OCI-LY7 (cell line): ENCODE results near the gene SPCS3. TPM values are rescaled to one million over a fixed set of nuclear protein-coding genes. Genes with fewer than 3 reads are reported as not detected.

Experiments used
- BruUV-seq: library from RNA; stranded (reverse); fragments of 400-500 nt; replicated peaks from 2 replicates; lab custom pipeline; 2021; lab: Mats Ljungman, UMichigan
- CTCF ChIA-PET: fragments of 300-600 bp; sonication (Branson Sonifier 250); formaldehyde crosslinking; loops from one replicate; lab custom pipeline; 2022; ENCODE audit warnings: antibody characterized with exemption; ENCODE audit not compliant: unreplicated experiment; lab: Charles Lee
- POLR2A ChIA-PET: fragments of 300-600 bp; sonication (Branson Sonifier 250); formaldehyde crosslinking; loops from one replicate; lab custom pipeline; 2022; ENCODE audit warnings: antibody characterized with exemption; lab: Charles Lee
- DNase-seq: peaks from one replicate; pipeline ENCODE4 v3.0.0-alpha.2; 2015; ENCODE audit warnings: low spot score
- H2AFZ ChIP-seq: fragments of 200-600 bp; sonication (generic), shearing (Covaris generic); 2 replicates; pipeline ENCODE4 v1.6.1; 2014; ENCODE audit warnings: mild to moderate bottlenecking, antibody characterized with exemption, low read length, moderate library complexity
- H3K27ac ChIP-seq: fragments of 200-600 bp; sonication (generic); 2 replicates; pipeline ENCODE4 v1.5.1; 2014; ENCODE audit warnings: mixed run types, low read depth, mild to moderate bottlenecking, moderate library complexity, low read length, inconsistent platforms; ENCODE audit not compliant: poor library complexity, severe bottlenecking
- H3K36me3 ChIP-seq: fragments of 200-600 bp; sonication (generic); 2 replicates; pipeline ENCODE4 v1.6.1; 2014; ENCODE audit warnings: mild to moderate bottlenecking, antibody characterized with exemption, low read length, moderate library complexity, mixed read lengths; ENCODE audit not compliant: insufficient read depth
- H3K4me1 ChIP-seq: fragments of 200-600 bp; sonication (generic); 2 replicates; pipeline ENCODE4 v1.5.1; 2014; ENCODE audit warnings: mild to moderate bottlenecking, low read length; ENCODE audit not compliant: insufficient read depth, poor library complexity, severe bottlenecking
- H3K4me2 ChIP-seq: fragments of 200-600 bp; sonication (generic); 2 replicates; pipeline ENCODE4 v1.6.1; 2014; ENCODE audit warnings: mild to moderate bottlenecking, low read length
- H3K4me3 ChIP-seq: fragments of 200-600 bp; sonication (generic); 2 replicates; pipeline ENCODE4 v1.5.1; 2014; ENCODE audit warnings: mild to moderate bottlenecking, low read depth, low read length; ENCODE audit not compliant: poor library complexity, severe bottlenecking
- H3K79me2 ChIP-seq: fragments of 200-600 bp; sonication (generic); 2 replicates; pipeline ENCODE4 v1.6.1; 2016; ENCODE audit warnings: low read depth, mild to moderate bottlenecking, low read length, moderate library complexity, mixed read lengths; ENCODE audit not compliant: insufficient read depth
- H3K9me2 ChIP-seq: fragments of 200-600 bp; sonication (generic); 2 replicates; pipeline ENCODE4 v1.6.1; 2016; ENCODE audit warnings: mild to moderate bottlenecking, low read length, mixed read lengths; ENCODE audit not compliant: insufficient read depth
- H3K9me3 ChIP-seq: fragments of 200-600 bp; sonication (generic); 2 replicates; pipeline ENCODE4 v1.6.1; 2014; ENCODE audit warnings: mild to moderate bottlenecking, mixed run types, low read length, mixed read lengths
- H4K20me1 ChIP-seq: fragments of 200-600 bp; sonication (generic); 2 replicates; pipeline ENCODE4 v1.6.1; 2014; ENCODE audit warnings: mild to moderate bottlenecking, antibody characterized with exemption, low read length, moderate library complexity, mixed read lengths; ENCODE audit not compliant: insufficient read depth
- CTCF ChIP-seq: fragments of 200-600 bp; sonication (generic); conservative IDR thresholded peaks from 2 replicates; pipeline ENCODE4 v1.5.1; 2014; ENCODE audit warnings: mild to moderate bottlenecking, antibody characterized with exemption, low read length, moderate library complexity, mixed read lengths
- EZH2phosphoT487 ChIP-seq: fragments of 200-600 bp; sonication (generic); IDR thresholded peaks from 2 replicates; pipeline ENCODE4 v1.6.1; 2018; ENCODE audit warnings: low read depth, borderline replicate concordance, mild to moderate bottlenecking, mixed run types, antibody characterized with exemption, low read length, moderate library complexity, mixed read lengths
- intact Hi-C: fragments of 100-400 bp; cut with micrococcal nuclease; formaldehyde crosslinking; loops from one replicate; pipeline ENCODE4 v1.10.0; 2022; ENCODE audit not compliant: unreplicated experiment
- total RNA-seq, 2 experiments: library from RNA; depleted of rRNA in 1 of 2; stranded (reverse); fragments of >200 nt in 1 of 2; shearing (Covaris generic) in 1 of 2; gene quantifications; 2 replicates each; pipeline ENCODE4 v1.2.3, GENCODE V29; 2014 to 2022

The SPCS3 gene
- total RNA-seq, 2 experiments from 2014 or later: 122 to 253 TPM

- H3K4me2 ChIP-seq: no peak overlapping the region
- no peaks in the 10 kb centered on the region for H3K36me3 ChIP-seq
- POLR2A ChIA-PET: interaction anchor here (0.5 to 1.1 kb wide), 5 partner anchors 9 to 653 kb away, joined by 3 to 5 read pairs (median 3); no protein-coding TSS in a partner anchor
- no peak overlapping the region for H3K27ac ChIP-seq
- H3K79me2 ChIP-seq: no peaks in the 10 kb centered on the region
- no TSS peak for BruUV-seq
- no peak for TF ChIP-seq EZH2phosphoT487
- no peak overlapping the region for H2AFZ ChIP-seq
- H3K9me3 ChIP-seq: no peaks in the 10 kb centered on the region
- H3K4me3 ChIP-seq: no peak overlapping the region
- CTCF ChIA-PET: no interaction called here
- H3K4me1 ChIP-seq: no peaks in the 10 kb centered on the region
- H3K9me2 ChIP-seq: no peaks in the 10 kb centered on the region
- no peaks in the 10 kb centered on the region for H4K20me1 ChIP-seq
- intact Hi-C loops: no loop called here
- no peak for DNase-seq
These were observed 43.3 kb downstream of the SPCS3 start for GRCh38 chr4:176363072-176363471.

- H3K9me2 ChIP-seq: no peaks in the 10 kb centered on the region
- no peaks in the 10 kb centered on the region for H3K4me1 ChIP-seq
- TF ChIP-seq EZH2phosphoT487 (no peak), CTCF (no peak)
- H3K27ac ChIP-seq: no peak overlapping the region
- intact Hi-C loops: no loop called here
- no peak overlapping the region for H2AFZ ChIP-seq
- POLR2A ChIA-PET: no interaction called here
- CTCF ChIA-PET: no interaction called here
- H3K36me3 ChIP-seq: no peaks in the 10 kb centered on the region
- no peaks in the 10 kb centered on the region for H3K79me2 ChIP-seq
- BruUV-seq: no TSS peak
- H3K4me2 ChIP-seq: no peak overlapping the region
- H3K4me3 ChIP-seq: no peak overlapping the region
- H3K9me3 ChIP-seq: no peaks in the 10 kb centered on the region
- no peaks in the 10 kb centered on the region for H4K20me1 ChIP-seq
- no peak for DNase-seq
These were observed 48.2 kb downstream of the SPCS3 start for GRCh38 chr4:176367771-176368465.

GRCh38 chr4:176376032-176376614 lies 56.4 kb downstream of the SPCS3 start:
- CTCF ChIA-PET: no interaction called here
- H3K9me3 ChIP-seq: no peaks in the 10 kb centered on the region
- no TSS peak for BruUV-seq

More at GRCh38 chr4:176376032-176376614, 56.4 kb downstream of the SPCS3 start:
- Histone ChIP-seq H3K27ac (no peak overlapping the region), H3K4me3 (no peak overlapping the region), H3K79me2 (no peaks in the 10 kb centered on the region), H3K9me2 (no peaks in the 10 kb centered on the region), H3K4me2 (no peak overlapping the region), H2AFZ (no peak overlapping the region), H4K20me1 (no peaks in the 10 kb centered on the region), H3K4me1 (no peaks in the 10 kb centered on the region), H3K36me3 (no peaks in the 10 kb centered on the region)
- peak; percentile 33 for DNase-seq
- TF ChIP-seq CTCF (peak; percentile 84), EZH2phosphoT487 (no peak)
- intact Hi-C loops: loop anchor here (10.0 kb wide), 1 partner anchor 409 kb away; no protein-coding TSS in a partner anchor
- POLR2A ChIA-PET: interaction anchor here (0.7 kb wide), 1 partner anchor 202 kb away, joined by 3 read pairs; no protein-coding TSS in a partner anchor
